Measurements from ENCODE around the gene CELF2.

The CELF2 gene

GRCh38 chr10:11353006-11353896 is 335.6 kb downstream of the CELF2 start:
- H4K20me1 ChIP-seq (ENCODE audit: control insufficient read depth, insufficient read depth, low read depth, low read length), result no peaks in the 10 kb centered on the region
- no peaks in the 10 kb centered on the region for H3F3A ChIP-seq (ENCODE audit: control insufficient read depth, insufficient read depth)
- TF ChIP-seq EZH2phosphoT487 (IDR thresholded peaks at IDR 0.05; ENCODE audit: borderline replicate concordance, low read length) (no peak), CTCF (IDR thresholded peaks at IDR 0.05; ENCODE audit: low read depth, low read length, poor library complexity, severe bottlenecking) (no peak)
- H3K27ac ChIP-seq (ENCODE audit: low read depth, low read length), result no peak overlapping the region
- no peaks in the 10 kb centered on the region for H3K27me3 ChIP-seq (ENCODE audit: control insufficient read depth, low read length)
- no peak overlapping the region for H3K4me3 ChIP-seq (ENCODE audit: low read length)
- no peak overlapping the region for H3K4me2 ChIP-seq (ENCODE audit: low read length)
- H3K79me2 ChIP-seq (ENCODE audit: control insufficient read depth, low read length), result no peaks in the 10 kb centered on the region
- H3K9me3 ChIP-seq (ENCODE audit: control insufficient read depth, insufficient read depth, low read length), result no peaks in the 10 kb centered on the region
- no peaks in the 10 kb centered on the region for H3K4me1 ChIP-seq (ENCODE audit: control insufficient read depth, low read length)
- no peaks in the 10 kb centered on the region for H3K36me3 ChIP-seq (ENCODE audit: control insufficient read depth, low read length)
- H3K9me2 ChIP-seq (replicated peaks; ENCODE audit: control insufficient read depth, low read length), result no peaks in the 10 kb centered on the region

- H3K27ac ChIP-seq (ENCODE audit: low read depth, low read length), result no peak overlapping the region
- H3K79me2 ChIP-seq (ENCODE audit: control insufficient read depth, low read length), result no peaks in the 10 kb centered on the region
- no peaks in the 10 kb centered on the region for H3K9me3 ChIP-seq (ENCODE audit: control insufficient read depth, insufficient read depth, low read length)
- no peak overlapping the region for H3K4me2 ChIP-seq (ENCODE audit: low read length)
- no peaks in the 10 kb centered on the region for H4K20me1 ChIP-seq (ENCODE audit: control insufficient read depth, insufficient read depth, low read depth, low read length)
- no peaks in the 10 kb centered on the region for H3F3A ChIP-seq (ENCODE audit: control insufficient read depth, insufficient read depth)
- no peak for TF ChIP-seq EZH2phosphoT487 (IDR thresholded peaks at IDR 0.05; ENCODE audit: borderline replicate concordance, low read length)
- no peak for TF ChIP-seq CTCF (IDR thresholded peaks at IDR 0.05; ENCODE audit: low read depth, low read length, poor library complexity, severe bottlenecking)
- no peaks in the 10 kb centered on the region for H3K4me1 ChIP-seq (ENCODE audit: control insufficient read depth, low read length)
- H3K9me2 ChIP-seq (replicated peaks; ENCODE audit: control insufficient read depth, low read length), result no peaks in the 10 kb centered on the region
- no peaks in the 10 kb centered on the region for H3K27me3 ChIP-seq (ENCODE audit: control insufficient read depth, low read length)
- no peak overlapping the region for H3K4me3 ChIP-seq (ENCODE audit: low read length)
- H3K36me3 ChIP-seq (ENCODE audit: control insufficient read depth, low read length), result no peaks in the 10 kb centered on the region
Observed at GRCh38 chr10:11354823-11355222, 337.2 kb downstream of the CELF2 start.

- Histone ChIP-seq H3K27ac (ENCODE audit: low read depth, low read length) (no peak overlapping the region), H3K9me3 (ENCODE audit: control insufficient read depth, insufficient read depth, low read length) (no peaks in the 10 kb centered on the region), H3K4me1 (ENCODE audit: control insufficient read depth, low read length) (no peaks in the 10 kb centered on the region), H3K36me3 (ENCODE audit: control insufficient read depth, low read length) (no peaks in the 10 kb centered on the region), H4K20me1 (ENCODE audit: control insufficient read depth, insufficient read depth, low read depth, low read length) (no peaks in the 10 kb centered on the region), H3K9me2 (replicated peaks; ENCODE audit: control insufficient read depth, low read length) (no peaks in the 10 kb centered on the region), H3K27me3 (ENCODE audit: control insufficient read depth, low read length) (no peaks in the 10 kb centered on the region), H3K4me2 (ENCODE audit: low read length) (no peak overlapping the region), H3K4me3 (ENCODE audit: low read length) (no peak overlapping the region), H3F3A (ENCODE audit: control insufficient read depth, insufficient read depth) (no peaks in the 10 kb centered on the region), H3K79me2 (ENCODE audit: control insufficient read depth, low read length) (no peaks in the 10 kb centered on the region)
- TF ChIP-seq EZH2phosphoT487 (IDR thresholded peaks at IDR 0.05; ENCODE audit: borderline replicate concordance, low read length), result no peak
- TF ChIP-seq CTCF (IDR thresholded peaks at IDR 0.05; ENCODE audit: low read depth, low read length, poor library complexity, severe bottlenecking), result no peak
Observed at GRCh38 chr10:11355592-11355991, 337.9 kb downstream of the CELF2 start.

Measured in DOHH2 (cell line).